GM23338 (cell line): Measurements from ENCODE around the gene FNDC3B. TPM values are rescaled to one million over a fixed set of nuclear protein-coding genes. Genes with fewer than 3 reads are reported as not detected.

Source experiments
- ATAC-seq: fragments of 200-7000 bp; cut with Tn5 transposase; 3 replicates; pipeline ENCODE4 v1.9.1; 2020
- DNase-seq: peaks from one replicate; pipeline ENCODE4 v3.0.0-alpha.2; 2015; ENCODE audit warnings: low spot score
- H2AFZ ChIP-seq: fragments of 200-600 bp; sonication (generic); 2 replicates; pipeline ENCODE4 v1.8.0; 2016; ENCODE audit warnings: antibody characterized with exemption, mild to moderate bottlenecking, moderate library complexity
- H3F3A ChIP-seq: fragments of 200-600 bp; sonication (generic); replicated peaks from 2 replicates; pipeline ENCODE4 v1.8.0; 2017; ENCODE audit warnings: antibody characterized with exemption, mixed run types, low read depth
- H3K27ac ChIP-seq: fragments of 200-600 bp; sonication (generic); 2 replicates; pipeline ENCODE4 v1.6.1; 2016; ENCODE audit warnings: low read depth
- H3K27me3 ChIP-seq: fragments of 200-600 bp; sonication (generic); 2 replicates; pipeline ENCODE4 v1.8.0; 2016; ENCODE audit warnings: mild to moderate bottlenecking, mixed run types, moderate library complexity; ENCODE audit not compliant: insufficient read depth
- H3K36me3 ChIP-seq: fragments of 200-600 bp; sonication (generic); 2 replicates; pipeline ENCODE4 v1.8.0; 2016; ENCODE audit warnings: mild to moderate bottlenecking; ENCODE audit not compliant: insufficient read depth
- H3K4me1 ChIP-seq: fragments of 200-600 bp; sonication (generic); 2 replicates; pipeline ENCODE4 v1.8.0; 2016; ENCODE audit warnings: mild to moderate bottlenecking, moderate library complexity; ENCODE audit not compliant: insufficient read depth
- H3K4me2 ChIP-seq: fragments of 200-600 bp; sonication (generic); 2 replicates; pipeline ENCODE4 v1.7.1; 2017; ENCODE audit warnings: mixed run types
- H3K4me3 ChIP-seq: fragments of 200-600 bp; sonication (generic); 2 replicates; pipeline ENCODE4 v1.6.1; 2016; ENCODE audit warnings: mixed run types
- H3K79me2 ChIP-seq: fragments of 200-600 bp; sonication (generic); replicated peaks from 2 replicates; pipeline ENCODE4 v1.8.0; 2017; ENCODE audit warnings: mild to moderate bottlenecking; ENCODE audit not compliant: insufficient read depth
- H3K9me2 ChIP-seq: fragments of 200-600 bp; sonication (generic); 2 replicates; pipeline ENCODE4 v1.8.0; 2017; ENCODE audit not compliant: insufficient read depth
- H4K20me1 ChIP-seq: fragments of 200-600 bp; sonication (generic); replicated peaks from 2 replicates; pipeline ENCODE4 v1.8.0; 2017; ENCODE audit warnings: mild to moderate bottlenecking; ENCODE audit not compliant: insufficient read depth
- H3K27ac Mint-ChIP-seq: 2 replicates; pipeline ENCODE4 v1.8.0; 2020; ENCODE audit warnings: inconsistent platforms, mild to moderate bottlenecking, moderate library complexity, mixed read lengths
- H3K27me3 Mint-ChIP-seq: 3 replicates; pipeline ENCODE4 v1.8.0; 2022; ENCODE audit warnings: low read depth, mild to moderate bottlenecking, moderate library complexity, mixed read lengths, inconsistent platforms; ENCODE audit not compliant: insufficient read depth, poor library complexity
- H3K36me3 Mint-ChIP-seq: 3 replicates; pipeline ENCODE4 v1.8.0; 2021; ENCODE audit warnings: low read depth, mild to moderate bottlenecking, inconsistent platforms, moderate library complexity, mixed read lengths
- H3K4me1 Mint-ChIP-seq: 3 replicates; pipeline ENCODE4 v1.8.0; 2020; ENCODE audit warnings: mild to moderate bottlenecking, inconsistent platforms, mixed read lengths
- H3K4me3 Mint-ChIP-seq: 3 replicates; pipeline ENCODE4 v1.8.0; 2021; ENCODE audit warnings: moderate library complexity, mild to moderate bottlenecking, inconsistent platforms, mixed read lengths
- H3K9me3 Mint-ChIP-seq: 3 replicates; pipeline ENCODE4 v1.8.0; 2020; ENCODE audit warnings: moderate library complexity, mild to moderate bottlenecking, inconsistent platforms, mixed read lengths
- CREB1 ChIP-seq: fragments of 250-450 bp; sonication (Bioruptor Pico); IDR thresholded peaks from 2 replicates; pipeline ENCODE4 v1.5.0; 2020; ENCODE audit warnings: low read depth, mild to moderate bottlenecking, moderate library complexity
- CTCF ChIP-seq, 2 experiments: fragments of 200-600 bp in 1 of 2; sonication (generic) in 1 of 2; conservative IDR thresholded peaks; 2 replicates each; pipeline versions ENCODE4 v1.5.1 to v1.6.1; 2016 to 2017; ENCODE audit warnings: antibody characterized with exemption in 2 of 2, low read depth in 2 of 2, mild to moderate bottlenecking in 2 of 2, moderate library complexity in 1 of 2
- ETS1 ChIP-seq: IDR thresholded peaks from 2 replicates; pipeline ENCODE4 v1.6.1; 2016; ENCODE audit warnings: antibody characterized with exemption
- EZH2 ChIP-seq: fragments of 200-600 bp; sonication (generic); IDR thresholded peaks from one replicate; pipeline ENCODE4 v1.8.0; 2017; ENCODE audit warnings: antibody characterized with exemption, mild to moderate bottlenecking, low read depth; ENCODE audit not compliant: unreplicated experiment
- EZH2phosphoT487 ChIP-seq: fragments of 200-600 bp; sonication (generic); IDR thresholded peaks from one replicate; pipeline ENCODE4 v1.8.1; 2018; ENCODE audit warnings: antibody characterized with exemption; ENCODE audit not compliant: unreplicated experiment
- JUNB ChIP-seq: IDR thresholded peaks from one replicate; pipeline ENCODE4 v1.6.1; 2016; ENCODE audit warnings: antibody characterized with exemption; ENCODE audit not compliant: unreplicated experiment
- NANOG ChIP-seq: IDR thresholded peaks from 2 replicates; pipeline ENCODE4 v1.6.1; 2016; ENCODE audit warnings: antibody characterized with exemption, borderline replicate concordance
- POLR2AphosphoS5 ChIP-seq: IDR thresholded peaks from 2 replicates; pipeline ENCODE4 v1.6.1; 2016; ENCODE audit warnings: antibody characterized with exemption, low read depth
- REST ChIP-seq: IDR thresholded peaks from one replicate; pipeline ENCODE4 v1.6.1; 2018; ENCODE audit warnings: antibody characterized with exemption; ENCODE audit not compliant: unreplicated experiment
- STAT1 ChIP-seq: IDR thresholded peaks from one replicate; pipeline ENCODE4 v1.6.1; 2016; ENCODE audit warnings: antibody characterized with exemption; ENCODE audit not compliant: unreplicated experiment
- ZNF462 ChIP-seq: fragments of 250-450 bp; sonication (Bioruptor Pico); IDR thresholded peaks from 2 replicates; pipeline ENCODE4 v1.5.0; 2020; ENCODE audit warnings: mild to moderate bottlenecking, moderate library complexity
- polyA plus RNA-seq: library from polyadenylated mRNA; unstranded; fragments of >200 nt; fragmentation: Nextera tagmentation; extraction: Ambion mirVana; gene quantifications from 2 replicates; pipeline ENCODE4 v1.2.1, GENCODE V29; 2016
- total RNA-seq: library from RNA; depleted of rRNA; stranded (reverse); fragments of >200 nt; shearing (Covaris generic); gene quantifications from 2 replicates; pipeline ENCODE4 v1.2.3, GENCODE V29; 2014

FNDC3B gene
- total and polyA plus RNA-seq, 2 experiments from 2014 or later = 19.1 to 55.4 TPM

- H3K36me3 Mint-ChIP-seq = peaks cover 5% of the 10 kb centered on the region; the same call in 1 of the 3 replicates
- no peaks in the 10 kb centered on the region for H3K27me3 Mint-ChIP-seq
- no peak overlapping the region; the same call in 1 of the 2 replicates for H3K27ac Mint-ChIP-seq
- H3K4me1 ChIP-seq = peaks cover 14% of the 10 kb centered on the region
- H3F3A ChIP-seq = no peaks in the 10 kb centered on the region
- no peak for DNase-seq
- H3K9me2 ChIP-seq = no peaks in the 10 kb centered on the region
- no peak overlapping the region for H3K4me3 ChIP-seq
- H3K27ac ChIP-seq = no peak overlapping the region
- 0 out of 3 replicates have a peak, but pooled peaks cover 2% of the 10 kb centered on the region for H3K9me3 Mint-ChIP-seq
- H4K20me1 ChIP-seq = no peaks in the 10 kb centered on the region
- H3K27me3 ChIP-seq = no peaks in the 10 kb centered on the region
- no peaks in the 10 kb centered on the region for H3K36me3 ChIP-seq
- H2AFZ ChIP-seq = no peak overlapping the region
- peaks cover 60% of the 10 kb centered on the region for H3K79me2 ChIP-seq
- H3K4me2 ChIP-seq = no peak overlapping the region
- ATAC-seq = no peak; the same call in 2 of the 3 replicates
- H3K4me3 Mint-ChIP-seq = no peak overlapping the region
- TF ChIP-seq EZH2phosphoT487 (no peak), POLR2AphosphoS5 (no peak), STAT1 (no peak), JUNB (no peak), CTCF (conservative IDR thresholded peaks at IDR 0.05; ENCODE audit: low read depth in 2 of 2) (no peak), EZH2 (no peak), CREB1 (CRISPR knock-in tag) (no peak), ETS1 (no peak), NANOG (no peak), REST (no peak), ZNF462 (no peak)
- peaks cover 29% of the 10 kb centered on the region for H3K4me1 Mint-ChIP-seq
Measured at GRCh38 chr3:172189987-172190603, 150.7 kb downstream of the FNDC3B start.
